Measurements from ENCODE around the gene NPPA. TPM values are rescaled to one million over a fixed set of nuclear protein-coding genes. Genes with fewer than 3 reads are reported as not detected.

The NPPA gene
- total RNA-seq, 3 donors from 2014 or later, result not detected

DNA sequence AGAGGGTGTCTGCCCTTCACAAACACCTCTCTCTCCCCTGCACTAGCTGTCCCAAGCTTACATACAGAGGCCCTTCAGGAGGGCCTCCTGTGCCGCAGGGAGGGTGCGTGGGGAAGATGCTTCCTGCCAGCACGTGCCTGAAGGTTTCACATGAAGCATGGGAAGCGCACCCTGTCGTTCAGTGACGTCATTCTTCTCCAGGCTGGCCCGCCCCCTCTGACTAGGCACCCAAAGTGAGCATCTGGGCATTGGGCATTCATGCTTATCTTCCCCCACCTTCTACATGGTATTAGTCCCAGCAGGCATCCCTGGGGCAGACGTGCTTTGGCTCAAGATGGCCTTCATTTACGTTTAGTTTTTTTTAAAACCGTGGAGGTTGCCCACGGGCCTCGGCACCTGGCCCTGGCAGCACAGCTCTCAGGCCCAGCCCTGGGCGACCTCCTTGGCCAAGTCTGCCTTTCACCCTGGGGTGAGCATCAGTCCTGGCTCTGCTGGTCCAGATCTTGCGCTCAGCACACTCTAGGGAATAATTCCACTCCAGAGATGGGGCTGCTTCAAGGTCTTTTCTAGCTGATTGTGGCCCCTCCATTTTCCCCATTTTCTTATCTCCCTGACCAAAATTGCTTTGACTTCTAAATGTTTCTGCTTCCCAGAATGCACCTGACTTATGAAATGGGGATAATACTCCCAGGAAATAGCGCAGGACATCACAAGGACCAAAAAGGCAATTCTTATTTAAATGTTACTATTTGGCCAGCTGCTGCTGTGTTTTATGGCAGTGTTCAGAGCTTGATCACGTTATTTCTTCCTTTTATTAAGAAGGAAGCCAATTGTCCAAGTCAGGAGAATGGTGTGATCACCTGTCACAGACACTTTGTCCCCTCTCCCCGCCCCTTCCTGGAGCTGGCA is 6.1 kb downstream of the NPPA start:
- DNase-seq, result no peak
- no peak overlapping the region for H3K4me3 Mint-ChIP-seq
- H3K36me3 Mint-ChIP-seq (ENCODE audit: insufficient read depth), result peaks cover 46% of the 10 kb centered on the region
- H3K9me3 Mint-ChIP-seq, result no peaks in the 10 kb centered on the region
- H3K27me3 Mint-ChIP-seq (ENCODE audit: low read depth), result no peaks in the 10 kb centered on the region
- no peaks in the 10 kb centered on the region for H3K4me1 Mint-ChIP-seq (ENCODE audit: low read depth)
- ATAC-seq, result no peak

DNA sequence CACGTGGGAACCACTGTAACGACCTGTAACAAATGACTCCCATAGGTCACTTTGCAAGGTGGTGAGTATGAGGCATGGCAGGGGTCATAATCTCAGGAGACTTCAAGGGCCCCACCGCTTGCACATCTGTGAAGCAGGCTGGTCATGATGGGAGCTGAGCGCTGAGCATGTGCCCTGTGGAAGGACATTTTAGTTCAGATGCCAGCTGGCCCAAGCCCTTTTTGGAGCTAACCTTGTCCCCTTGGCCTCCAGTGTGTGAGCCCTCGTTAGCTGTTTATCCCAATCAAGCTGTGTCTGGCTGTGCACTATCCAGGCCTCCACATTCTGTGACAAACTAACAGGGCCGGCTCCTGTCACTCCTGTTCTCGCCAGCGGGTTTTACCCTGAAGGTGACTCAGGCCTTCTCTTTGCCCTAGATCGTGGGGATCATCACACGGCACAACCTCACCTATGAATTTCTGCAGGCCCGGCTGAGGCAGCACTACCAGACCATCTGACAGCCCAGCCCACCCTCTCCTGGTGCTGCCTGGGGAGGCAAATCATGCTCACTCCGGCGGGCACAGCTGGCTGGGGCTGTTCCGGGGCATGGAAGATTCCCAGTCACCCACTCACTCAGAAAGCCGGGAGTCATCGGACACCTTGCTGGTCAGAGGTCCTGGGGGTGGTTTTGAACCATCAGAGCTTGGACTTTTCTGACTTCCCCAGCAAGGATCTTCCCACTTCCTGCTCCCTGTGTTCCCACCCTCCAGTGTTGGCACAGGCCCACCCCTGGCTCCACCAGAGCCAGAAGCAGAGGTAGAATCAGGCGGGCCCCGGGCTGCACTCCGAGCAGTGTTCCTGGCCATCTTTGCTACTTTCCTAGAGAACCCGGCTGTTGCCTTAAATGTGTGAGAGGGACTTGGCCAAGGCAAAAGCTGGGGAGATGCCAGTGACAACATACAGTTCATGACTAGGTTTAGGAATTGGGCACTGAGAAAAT is 7.6 kb downstream of the NPPA start:
- DNase-seq, result no peak
- no peak overlapping the region for H3K4me3 Mint-ChIP-seq
- H3K9me3 Mint-ChIP-seq, result no peaks in the 10 kb centered on the region
- no peak for ATAC-seq
- H3K4me1 Mint-ChIP-seq (ENCODE audit: low read depth), result no peaks in the 10 kb centered on the region
- peaks cover 49% of the 10 kb centered on the region for H3K36me3 Mint-ChIP-seq (ENCODE audit: insufficient read depth)
- H3K27me3 Mint-ChIP-seq (ENCODE audit: low read depth), result no peaks in the 10 kb centered on the region

DNA sequence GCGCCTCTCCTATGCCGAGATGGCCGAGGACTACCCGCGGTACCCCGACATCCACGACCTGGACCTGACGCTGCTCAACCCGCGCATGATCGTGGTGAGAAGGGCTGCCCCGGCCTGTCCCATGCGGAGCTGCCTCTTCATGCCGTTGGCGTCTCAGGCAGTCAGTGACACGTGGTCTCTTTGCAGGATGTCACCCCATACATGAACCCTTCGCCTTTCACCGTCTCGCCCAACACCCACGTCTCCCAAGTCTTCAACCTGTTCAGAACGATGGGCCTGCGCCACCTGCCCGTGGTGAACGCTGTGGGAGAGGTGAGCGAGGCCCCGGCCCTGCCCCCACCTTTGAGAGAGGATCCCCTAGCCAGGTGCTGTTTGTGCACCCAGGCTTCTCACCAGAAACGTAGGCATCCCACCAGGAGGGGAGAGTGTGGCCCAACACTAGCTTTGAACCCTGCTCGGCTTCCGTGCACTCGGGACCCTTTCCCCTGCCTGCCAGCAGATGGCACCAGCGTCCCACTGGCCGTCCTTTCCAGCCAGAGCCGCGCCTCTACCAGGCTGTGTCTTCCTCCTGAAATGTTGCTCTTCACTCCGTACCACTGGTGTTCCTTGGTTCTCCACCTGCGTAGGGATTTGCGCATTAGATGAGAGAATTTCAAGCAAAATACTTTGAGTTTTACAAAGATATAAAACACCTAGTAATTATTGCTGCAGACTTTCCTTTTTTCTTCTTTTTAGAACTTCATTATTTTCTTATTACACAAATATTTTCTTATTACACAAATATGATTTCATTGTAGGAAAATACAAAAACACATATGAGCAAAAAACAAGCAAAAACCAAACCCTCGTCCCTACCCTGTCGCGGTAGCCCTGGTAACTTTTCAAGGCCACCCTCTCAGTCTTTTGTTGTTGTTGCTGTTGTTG is 9.0 kb downstream of the NPPA start:
- Mint-ChIP-seq H3K36me3 (ENCODE audit: insufficient read depth) (peaks cover 45% of the 10 kb centered on the region), H3K4me3 (no peak overlapping the region), H3K27me3 (ENCODE audit: low read depth) (no peaks in the 10 kb centered on the region), H3K9me3 (no peaks in the 10 kb centered on the region), H3K4me1 (ENCODE audit: low read depth) (no peaks in the 10 kb centered on the region)
- DNase-seq, result peak; percentile 71
- peak; percentile 94 to 96 for ATAC-seq

DNA sequence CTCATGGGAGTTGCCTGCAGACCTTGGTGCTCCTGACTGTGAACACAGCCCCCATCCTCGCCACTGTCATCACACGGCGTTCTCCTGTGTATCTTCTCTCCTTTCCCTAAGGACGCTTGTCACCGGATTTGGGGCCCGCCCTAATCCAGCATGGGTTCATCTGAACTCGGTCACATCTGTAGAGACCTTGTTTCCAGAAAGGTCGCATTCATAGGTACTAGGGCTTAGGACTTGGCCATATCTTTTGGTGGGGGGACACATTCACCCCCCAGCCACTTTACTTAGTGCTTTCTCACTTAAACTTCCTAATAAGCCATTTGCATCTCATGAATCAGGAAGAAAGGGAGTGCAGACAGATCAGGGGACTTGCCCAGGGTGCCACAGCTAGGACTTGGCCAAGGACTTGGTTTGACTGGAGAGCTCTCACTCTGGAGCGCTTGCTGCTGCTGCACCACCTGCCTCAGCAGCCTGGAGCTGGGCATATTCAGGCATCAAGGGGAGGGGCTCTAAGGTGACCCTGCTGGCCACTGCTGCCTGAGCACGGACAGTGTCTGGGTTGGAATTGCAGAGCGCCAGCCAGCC is 9.7 kb downstream of the NPPA start:
- no peaks in the 10 kb centered on the region for H3K9me3 Mint-ChIP-seq
- peaks cover 49% of the 10 kb centered on the region for H3K36me3 Mint-ChIP-seq (ENCODE audit: insufficient read depth)
- no peaks in the 10 kb centered on the region for H3K27me3 Mint-ChIP-seq (ENCODE audit: low read depth)
- no peak overlapping the region for H3K4me3 Mint-ChIP-seq
- DNase-seq (no peak), ATAC-seq (no peak)
- no peaks in the 10 kb centered on the region for H3K4me1 Mint-ChIP-seq (ENCODE audit: low read depth)

DNA sequence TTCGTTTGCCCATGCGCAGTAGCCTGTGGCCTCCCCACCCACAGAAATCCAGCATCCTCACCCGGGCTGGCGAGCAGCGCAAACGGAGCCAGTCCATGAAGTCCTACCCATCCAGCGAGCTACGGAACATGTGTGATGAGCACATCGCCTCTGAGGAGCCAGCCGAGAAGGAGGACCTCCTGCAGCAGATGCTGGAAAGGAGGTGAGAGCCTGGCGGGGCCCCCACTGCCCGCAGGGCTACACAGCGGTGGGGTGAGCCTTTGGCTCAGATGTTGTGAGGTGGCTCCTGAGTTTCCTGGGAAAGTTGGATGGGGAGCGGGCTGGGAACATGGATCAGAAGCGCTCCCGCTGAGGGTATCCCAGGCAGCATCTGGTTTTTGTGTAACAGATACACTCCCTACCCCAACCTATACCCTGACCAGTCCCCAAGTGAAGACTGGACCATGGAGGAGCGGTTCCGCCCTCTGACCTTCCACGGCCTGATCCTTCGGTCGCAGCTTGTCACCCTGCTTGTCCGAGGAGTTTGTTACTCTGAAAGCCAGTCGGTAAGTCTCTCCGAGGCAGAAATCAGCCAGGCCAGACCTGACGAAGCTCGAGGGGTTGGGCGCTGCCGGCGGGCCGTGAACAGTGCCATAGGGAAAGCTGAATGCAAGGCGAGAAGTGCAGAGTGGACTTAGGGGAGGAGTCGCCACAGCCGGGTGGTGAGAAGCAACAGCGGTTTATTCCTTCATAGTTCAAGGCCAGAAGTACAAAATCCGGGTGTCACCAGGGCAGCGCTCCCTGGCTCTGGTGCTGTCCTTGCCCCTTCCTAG is 10.4 kb downstream of the NPPA start:
- Mint-ChIP-seq H3K9me3 (no peaks in the 10 kb centered on the region), H3K36me3 (ENCODE audit: insufficient read depth) (peaks cover 49% of the 10 kb centered on the region), H3K4me3 (no peak overlapping the region), H3K4me1 (ENCODE audit: low read depth) (no peaks in the 10 kb centered on the region), H3K27me3 (ENCODE audit: low read depth) (no peaks in the 10 kb centered on the region)
- ATAC-seq, result no peak
- DNase-seq, result no peak

DNA sequence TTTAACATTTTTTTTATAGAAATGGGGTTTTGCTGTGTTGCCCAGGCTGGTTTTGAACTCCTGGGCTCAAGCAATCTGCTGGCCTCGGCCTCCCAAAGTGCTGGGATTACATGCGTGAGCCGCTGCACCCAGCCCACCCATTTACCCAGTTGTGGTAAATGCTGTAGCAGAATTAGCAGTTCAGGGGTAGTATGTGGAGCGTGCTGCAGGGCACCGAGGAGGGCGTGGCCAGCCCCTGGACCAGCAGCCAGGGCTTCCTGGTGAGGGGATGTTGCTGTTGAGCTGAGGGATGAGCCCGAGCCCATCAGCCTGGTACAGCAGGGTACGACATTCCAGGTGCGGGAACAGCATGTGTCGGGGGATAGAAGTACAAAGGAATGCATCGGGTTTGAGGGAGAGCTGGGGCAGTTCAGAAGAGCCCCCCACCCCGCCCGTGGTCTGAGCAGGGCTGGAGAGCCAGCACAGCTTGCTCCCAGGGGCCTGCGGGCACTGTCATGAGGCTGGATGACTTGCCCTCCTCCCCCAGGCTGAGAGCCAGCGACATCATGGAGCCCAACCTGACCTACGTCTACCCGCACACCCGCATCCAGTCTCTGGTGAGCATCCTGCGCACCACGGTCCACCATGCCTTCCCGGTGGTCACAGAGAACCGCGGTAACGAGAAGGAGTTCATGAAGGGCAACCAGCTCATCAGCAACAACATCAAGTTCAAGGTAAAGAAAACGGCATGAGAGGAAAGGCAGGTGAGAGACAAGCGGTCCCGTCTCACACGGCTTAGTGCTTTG is 11.9 kb downstream of the NPPA start:
- H3K4me3 Mint-ChIP-seq, result no peak overlapping the region
- H3K4me1 Mint-ChIP-seq (ENCODE audit: low read depth), result no peaks in the 10 kb centered on the region
- H3K9me3 Mint-ChIP-seq, result no peaks in the 10 kb centered on the region
- no peak for DNase-seq
- no peak for ATAC-seq
- peaks cover 37% of the 10 kb centered on the region for H3K36me3 Mint-ChIP-seq (ENCODE audit: insufficient read depth)
- no peaks in the 10 kb centered on the region for H3K27me3 Mint-ChIP-seq (ENCODE audit: low read depth)

DNA sequence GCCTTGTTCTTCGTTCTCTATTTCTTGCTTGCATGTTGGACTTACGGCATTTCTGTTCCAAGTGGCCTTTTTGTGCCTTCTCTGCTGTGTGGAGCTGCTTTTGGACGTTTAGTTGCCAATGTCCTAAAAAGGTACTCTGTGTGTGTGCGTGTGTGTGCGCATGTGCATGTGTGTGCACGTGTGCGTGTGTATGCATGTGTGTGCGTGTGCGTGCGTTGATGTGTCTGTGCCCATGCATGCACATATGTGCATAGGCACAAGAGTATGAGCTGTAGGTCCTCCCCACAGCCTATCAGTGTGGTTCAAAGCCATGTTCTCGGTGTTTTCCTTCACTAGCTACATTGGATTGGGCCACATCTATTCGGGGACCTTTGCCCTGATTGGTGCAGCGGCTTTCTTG is 13.7 kb downstream of the NPPA start:
- H3K9me3 Mint-ChIP-seq, result no peaks in the 10 kb centered on the region
- no peaks in the 10 kb centered on the region for H3K4me1 Mint-ChIP-seq (ENCODE audit: low read depth)

DNA sequence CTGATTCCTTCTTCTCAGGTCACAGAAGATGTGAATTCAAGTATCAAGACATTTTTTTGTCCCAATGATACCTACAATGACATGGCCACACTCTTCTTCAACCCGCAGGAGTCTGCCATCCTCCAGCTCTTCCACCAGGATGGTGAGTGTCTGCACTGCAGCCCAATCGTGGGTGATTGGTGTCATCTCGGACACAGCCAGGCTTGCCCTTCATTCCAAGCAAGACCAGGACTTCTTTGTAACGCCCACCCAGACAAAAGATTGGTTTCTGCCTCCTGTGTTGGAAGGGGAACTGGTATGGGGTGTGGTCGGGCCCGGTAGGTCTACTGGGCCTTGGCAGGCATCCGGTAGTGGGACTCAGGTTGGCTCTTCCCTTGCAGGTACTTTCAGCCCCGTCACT is 14.1 kb downstream of the NPPA start:
- Mint-ChIP-seq H3K36me3 (ENCODE audit: insufficient read depth) (peaks cover 34% of the 10 kb centered on the region), H3K4me1 (ENCODE audit: low read depth) (no peaks in the 10 kb centered on the region), H3K4me3 (no peak overlapping the region), H3K9me3 (no peaks in the 10 kb centered on the region), H3K27me3 (ENCODE audit: low read depth) (no peaks in the 10 kb centered on the region)
- no peak for ATAC-seq
- DNase-seq, result no peak

More for the DNA sequence above, 13.7 kb downstream of the NPPA start:
- Mint-ChIP-seq H3K27me3 (ENCODE audit: low read depth) (no peaks in the 10 kb centered on the region), H3K36me3 (ENCODE audit: insufficient read depth) (peaks cover 38% of the 10 kb centered on the region), H3K4me3 (no peak overlapping the region)
- DNase-seq, result no peak
- no peak for ATAC-seq

DNA sequence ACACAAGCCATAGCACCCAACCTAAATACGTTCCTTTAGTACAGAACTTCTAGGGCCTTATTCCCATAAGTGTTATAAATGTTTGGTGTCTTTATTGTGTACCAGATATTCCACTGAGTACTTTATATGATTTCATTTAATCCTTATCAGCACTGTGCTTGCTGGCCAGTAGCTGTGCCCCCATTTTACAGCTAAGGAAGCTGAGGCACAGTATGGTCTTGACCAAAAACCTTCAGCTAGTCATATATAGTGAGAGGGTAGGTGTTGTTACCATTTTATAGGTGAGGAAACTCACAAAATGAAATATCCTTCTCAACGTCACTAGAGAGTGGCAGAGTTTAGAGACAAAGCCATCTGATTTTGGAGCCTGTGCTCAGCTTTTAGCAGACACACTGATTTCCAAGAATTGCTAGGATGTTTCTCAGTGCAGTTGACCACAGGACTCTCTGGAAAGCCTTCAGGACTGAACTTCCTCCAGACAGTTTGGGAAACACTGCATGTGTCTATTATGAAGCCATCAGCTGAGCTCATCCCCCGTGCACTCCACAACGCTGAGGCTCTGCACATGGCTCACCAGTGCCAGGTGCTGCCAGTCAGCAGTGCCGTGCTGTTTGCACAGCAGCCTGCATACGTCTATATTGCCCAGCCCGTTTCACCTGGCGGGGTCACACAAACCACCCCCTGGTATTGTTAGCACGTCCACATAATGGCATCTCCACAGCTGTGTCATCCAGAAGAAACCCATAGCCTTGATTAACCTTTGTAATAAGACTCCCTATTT is 15.4 kb downstream of the NPPA start:
- Mint-ChIP-seq H3K9me3 (no peaks in the 10 kb centered on the region), H3K27me3 (ENCODE audit: low read depth) (no peaks in the 10 kb centered on the region), H3K36me3 (ENCODE audit: insufficient read depth) (peaks cover 38% of the 10 kb centered on the region), H3K4me3 (no peak overlapping the region), H3K4me1 (ENCODE audit: low read depth) (no peaks in the 10 kb centered on the region)
- DNase-seq, result no peak
- no peak for ATAC-seq

DNA sequence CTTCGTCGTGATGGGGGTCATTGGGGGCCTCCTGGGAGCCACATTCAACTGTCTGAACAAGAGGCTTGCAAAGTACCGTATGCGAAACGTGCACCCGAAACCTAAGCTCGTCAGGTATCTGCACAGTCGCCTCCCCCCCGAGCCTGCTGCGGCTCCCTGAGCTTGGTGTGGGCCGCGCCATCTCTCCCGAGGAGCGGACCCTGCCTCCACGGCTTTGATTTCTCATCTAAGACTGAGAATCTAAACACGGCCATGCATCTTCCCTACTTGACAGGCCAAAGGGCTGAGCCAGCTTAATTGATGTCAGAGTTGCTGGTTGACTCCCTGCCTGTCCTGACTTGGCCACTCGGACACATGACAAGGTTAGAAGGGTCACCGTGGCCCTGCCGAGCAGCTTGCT is 19.1 kb downstream of the NPPA start:
- no peaks in the 10 kb centered on the region for H3K9me3 Mint-ChIP-seq
- peaks cover 30% of the 10 kb centered on the region for H3K36me3 Mint-ChIP-seq (ENCODE audit: insufficient read depth)
- no peak overlapping the region for H3K4me3 Mint-ChIP-seq
- DNase-seq (no peak), ATAC-seq (no peak)
- no peaks in the 10 kb centered on the region for H3K27me3 Mint-ChIP-seq (ENCODE audit: low read depth)
- no peaks in the 10 kb centered on the region for H3K4me1 Mint-ChIP-seq (ENCODE audit: low read depth)

DNA sequence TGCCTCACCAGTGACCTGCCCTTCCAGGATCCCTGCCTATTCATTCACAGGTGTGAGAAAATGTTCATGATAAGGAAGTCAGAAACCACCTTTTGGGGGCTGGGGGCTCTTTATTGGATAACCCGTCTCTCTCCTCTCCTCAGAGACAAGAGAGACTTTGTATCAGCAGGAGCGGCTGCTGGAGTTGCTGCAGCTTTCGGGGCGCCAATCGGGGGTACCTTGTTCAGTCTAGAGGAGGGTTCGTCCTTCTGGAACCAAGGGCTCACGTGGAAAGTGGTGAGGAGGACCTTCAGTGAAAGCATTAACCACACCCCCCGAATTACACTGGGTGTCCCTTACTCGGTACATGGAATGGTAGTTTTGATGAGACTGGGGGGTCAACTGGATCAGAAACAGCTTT is 20.6 kb downstream of the NPPA start:
- H3K27me3 Mint-ChIP-seq (ENCODE audit: low read depth), result no peaks in the 10 kb centered on the region
- peaks cover 23% of the 10 kb centered on the region for H3K36me3 Mint-ChIP-seq (ENCODE audit: insufficient read depth)
- H3K4me1 Mint-ChIP-seq (ENCODE audit: low read depth), result no peaks in the 10 kb centered on the region
- ATAC-seq (no peak), DNase-seq (no peak)
- no peak overlapping the region for H3K4me3 Mint-ChIP-seq
- H3K9me3 Mint-ChIP-seq, result no peaks in the 10 kb centered on the region

DNA sequence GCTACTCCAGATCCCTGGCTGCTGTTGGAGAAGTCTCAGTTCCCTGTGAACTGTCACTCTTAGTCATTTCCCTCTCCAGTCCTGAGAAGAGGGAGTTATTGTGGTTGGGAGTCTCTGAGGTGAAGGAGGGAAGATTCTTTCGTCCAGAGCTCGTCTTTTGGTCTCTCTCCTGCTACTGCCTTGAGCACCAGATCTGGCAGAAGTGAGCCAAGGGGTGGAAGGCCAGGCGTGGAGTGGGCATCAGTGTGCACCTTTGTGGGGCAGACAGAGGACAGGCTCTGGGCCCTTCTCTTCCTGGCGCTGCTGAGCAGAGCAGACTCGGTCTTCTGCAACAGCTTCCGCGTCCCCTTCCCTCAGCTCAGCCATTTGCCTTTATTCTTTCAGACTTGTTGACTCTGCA is 22.5 kb downstream of the NPPA start:
- Mint-ChIP-seq H3K27me3 (ENCODE audit: low read depth) (no peaks in the 10 kb centered on the region), H3K4me1 (ENCODE audit: low read depth) (no peaks in the 10 kb centered on the region)
- DNase-seq, result no peak

More for the DNA sequence above, 22.5 kb downstream of the NPPA start:
- Mint-ChIP-seq H3K4me3 (no peak overlapping the region), H3K36me3 (ENCODE audit: insufficient read depth) (peaks cover 24% of the 10 kb centered on the region), H3K9me3 (no peaks in the 10 kb centered on the region)
- no peak for ATAC-seq

Measured in activated T-cell treated with anti-CD3 and anti-CD28 coated beads, Interleukin-2, amount 50 U/mL, for 4 hours (primary cell).